NCI-H2227 (cell line): Measurements from ENCODE around the gene PNPLA1.

Source experiments
- DNase-seq: peaks from one replicate; lab custom pipeline; 2025; ENCODE audit not compliant: unreplicated experiment; lab: John Stamatoyannopoulos, UW

Gene PNPLA1, protein sequence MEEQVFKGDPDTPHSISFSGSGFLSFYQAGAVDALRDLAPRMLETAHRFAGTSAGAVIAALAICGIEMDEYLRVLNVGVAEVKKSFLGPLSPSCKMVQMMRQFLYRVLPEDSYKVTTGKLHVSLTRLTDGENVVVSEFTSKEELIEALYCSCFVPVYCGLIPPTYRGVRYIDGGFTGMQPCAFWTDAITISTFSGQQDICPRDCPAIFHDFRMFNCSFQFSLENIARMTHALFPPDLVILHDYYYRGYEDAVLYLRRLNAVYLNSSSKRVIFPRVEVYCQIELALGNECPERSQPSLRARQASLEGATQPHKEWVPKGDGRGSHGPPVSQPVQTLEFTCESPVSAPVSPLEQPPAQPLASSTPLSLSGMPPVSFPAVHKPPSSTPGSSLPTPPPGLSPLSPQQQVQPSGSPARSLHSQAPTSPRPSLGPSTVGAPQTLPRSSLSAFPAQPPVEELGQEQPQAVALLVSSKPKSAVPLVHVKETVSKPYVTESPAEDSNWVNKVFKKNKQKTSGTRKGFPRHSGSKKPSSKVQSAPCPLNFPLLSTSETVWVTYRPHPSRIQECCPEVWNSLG

DNA sequence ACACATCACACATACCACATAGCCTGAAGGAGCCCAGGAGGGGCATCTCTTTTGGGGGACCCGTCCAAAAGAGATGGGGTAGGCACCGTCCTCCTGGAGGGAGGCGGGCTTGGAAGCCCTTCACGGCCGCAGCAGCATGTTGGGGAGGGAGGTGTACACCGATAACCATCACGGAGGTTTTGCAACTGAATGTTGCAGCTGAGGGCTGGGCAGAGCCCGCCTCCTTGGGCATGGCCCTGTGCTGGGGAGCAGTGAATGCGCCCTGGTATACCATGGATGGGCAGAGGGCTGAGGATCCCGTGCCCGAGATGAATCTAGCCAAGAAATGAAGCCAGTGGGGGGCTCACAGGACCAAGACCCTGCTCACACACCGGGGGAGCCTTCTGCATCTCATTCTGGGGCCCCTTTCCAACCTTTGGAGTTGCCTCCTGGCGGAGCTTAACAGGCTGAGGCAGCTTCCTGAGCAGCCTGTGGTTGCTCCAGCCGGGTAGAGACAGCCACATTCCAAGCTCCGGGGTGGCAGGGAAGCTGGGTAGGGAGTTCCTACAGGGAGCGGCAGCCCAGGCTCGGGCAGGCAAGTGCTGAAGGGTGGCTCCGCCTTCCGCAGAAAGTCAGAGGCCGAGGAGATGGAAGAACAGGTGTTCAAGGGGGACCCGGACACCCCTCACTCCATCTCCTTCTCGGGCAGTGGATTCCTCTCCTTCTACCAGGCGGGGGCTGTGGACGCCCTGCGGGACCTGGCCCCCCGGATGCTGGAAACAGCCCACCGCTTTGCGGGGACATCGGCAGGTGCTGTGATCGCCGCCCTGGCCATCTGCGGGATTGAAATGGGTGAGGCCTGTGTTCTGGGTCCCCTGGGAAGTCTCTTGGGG, at the start of gene PNPLA1:
PNPLA1 (plus strand) TSS at position 227 of the 872 bp plus-strand sequence; CDS start at position 627, 400 bp downstream.
- DNase-seq, result no peak

DNA sequence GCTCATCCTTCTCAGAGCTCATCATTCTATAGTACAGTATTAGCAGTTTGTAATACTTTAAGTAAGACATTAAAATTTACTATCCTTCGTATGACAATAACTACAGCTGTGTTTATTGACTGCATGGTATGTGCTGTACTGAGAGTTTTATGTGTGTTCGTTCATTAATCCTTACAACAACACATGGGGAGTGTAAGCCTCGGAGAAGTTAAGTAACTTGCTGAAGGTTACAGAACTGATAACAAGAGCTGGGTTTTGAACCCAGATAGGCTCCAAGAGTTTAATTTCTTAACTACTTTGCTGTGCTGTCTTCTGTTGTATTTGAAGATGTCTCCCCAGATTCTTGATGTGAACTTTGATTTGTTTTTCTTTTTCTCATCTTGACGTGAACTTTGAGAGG, 49.6 kb upstream of the PNPLA1 start:
- no peak for DNase-seq

DNA sequence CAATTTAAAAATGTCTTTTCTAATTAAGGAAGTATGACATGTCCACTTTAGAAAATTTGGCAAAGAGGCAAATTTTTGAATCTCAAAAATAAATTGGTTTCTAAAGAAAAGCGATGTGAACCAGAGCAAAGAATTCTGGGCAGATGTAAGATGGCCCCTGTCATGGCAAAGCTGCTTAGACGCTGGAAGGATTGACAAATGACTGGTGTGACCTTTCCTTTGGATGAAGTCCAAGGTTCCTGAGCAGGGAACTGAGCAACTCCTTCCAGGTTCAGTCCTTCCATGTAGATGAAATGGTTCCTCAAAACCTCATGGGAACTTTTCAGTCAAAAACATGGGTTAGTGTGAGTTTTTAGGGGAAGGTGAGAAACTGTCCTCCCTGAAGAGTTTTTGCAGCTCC, 48.2 kb upstream of the PNPLA1 start:
- no peak for DNase-seq

DNA sequence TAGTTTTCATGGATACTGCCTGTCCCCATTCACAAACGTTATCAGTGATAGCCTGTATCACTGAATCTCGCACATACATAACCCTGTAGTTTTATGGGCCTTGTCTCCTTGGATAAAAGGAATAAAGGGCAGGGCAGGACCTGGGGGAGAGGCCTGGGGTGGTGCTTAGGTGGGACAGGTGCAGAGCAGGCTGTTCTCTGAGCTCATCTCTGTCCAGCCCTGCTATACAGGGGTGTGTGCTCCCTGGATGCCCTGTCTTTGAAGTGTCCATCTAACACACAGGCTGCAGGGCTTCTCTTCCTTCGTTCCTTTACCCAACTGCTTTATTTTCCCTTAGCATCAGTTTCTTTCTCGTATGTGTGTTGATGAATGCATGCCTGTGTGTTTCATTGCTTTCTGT, 46.9 kb upstream of the PNPLA1 start:
- no peak for DNase-seq

DNA sequence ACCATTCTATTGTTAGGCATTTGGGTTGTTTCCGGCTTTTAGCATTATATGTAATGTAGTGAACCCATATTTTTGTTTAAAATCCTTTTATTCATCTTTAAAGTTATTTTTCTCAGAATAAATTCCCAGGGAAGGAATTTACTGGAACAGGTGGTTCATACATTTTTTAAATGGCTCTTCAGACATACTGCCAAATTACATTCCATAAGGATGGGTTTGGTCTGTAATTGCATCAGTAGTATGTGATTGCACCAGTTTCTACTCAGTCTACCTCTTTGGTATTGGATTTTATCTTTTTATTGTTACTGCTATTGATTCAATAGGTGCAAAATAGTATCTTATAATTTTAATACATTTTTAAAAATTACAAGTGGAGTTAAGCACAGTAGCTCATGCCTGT, 46.2 kb upstream of the PNPLA1 start:
- no peak for DNase-seq

DNA sequence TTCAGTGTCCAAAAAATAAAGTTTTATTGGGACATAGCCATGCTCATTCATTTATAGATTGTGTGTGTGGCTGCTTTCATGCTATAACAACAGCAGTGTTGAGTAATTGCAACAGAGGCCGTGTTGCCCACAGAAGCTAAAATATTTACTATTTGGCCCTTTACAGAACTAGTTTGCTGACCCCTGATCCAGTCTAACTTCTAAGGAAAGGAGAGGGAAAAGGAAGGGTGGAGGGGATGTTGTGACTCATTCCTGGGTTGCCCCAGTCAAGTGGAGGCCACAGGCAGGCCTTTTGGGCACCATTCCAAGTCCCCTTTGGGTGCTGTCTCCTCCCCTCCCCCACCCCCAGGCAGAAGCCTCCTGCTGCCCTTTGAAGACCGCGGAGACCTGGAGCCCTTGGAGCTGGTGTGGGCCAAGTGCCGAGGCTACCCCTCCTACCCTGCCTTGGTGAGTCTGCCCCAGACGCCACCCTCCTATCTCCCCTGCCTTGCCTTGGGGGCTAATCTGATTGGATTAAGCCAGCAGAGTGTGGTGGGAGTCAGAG, 44.9 kb upstream of the PNPLA1 start:
- no peak for DNase-seq

DNA sequence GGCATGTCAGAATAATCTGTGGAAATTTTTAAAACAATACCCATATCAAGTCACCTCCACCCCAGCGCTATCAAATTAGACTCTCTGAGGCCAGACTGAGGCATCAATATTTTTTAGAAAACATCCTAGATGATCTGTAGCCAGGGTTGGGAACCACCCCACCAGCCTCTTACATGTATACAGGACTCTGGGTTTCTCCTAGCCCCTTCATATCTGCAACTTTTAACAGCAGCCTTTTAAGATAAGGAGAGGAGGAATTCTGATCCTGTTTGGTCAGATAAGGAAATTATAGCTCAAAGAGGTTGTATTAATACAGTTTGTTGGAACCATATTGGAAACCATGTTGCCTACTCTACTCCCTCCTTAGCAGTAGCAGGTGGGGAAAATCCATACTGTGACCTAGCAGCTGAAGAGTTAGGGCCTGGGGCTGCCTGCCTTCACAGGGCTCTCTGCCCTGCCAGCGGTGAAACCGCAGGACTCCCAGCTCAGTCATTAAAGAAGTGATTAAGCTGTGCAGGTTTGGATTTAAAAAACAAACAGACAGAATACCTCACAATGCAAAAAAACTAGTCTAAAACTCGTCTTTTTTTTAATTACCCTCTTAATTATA, 43.3 kb upstream of the PNPLA1 start:
- DNase-seq, result no peak

DNA sequence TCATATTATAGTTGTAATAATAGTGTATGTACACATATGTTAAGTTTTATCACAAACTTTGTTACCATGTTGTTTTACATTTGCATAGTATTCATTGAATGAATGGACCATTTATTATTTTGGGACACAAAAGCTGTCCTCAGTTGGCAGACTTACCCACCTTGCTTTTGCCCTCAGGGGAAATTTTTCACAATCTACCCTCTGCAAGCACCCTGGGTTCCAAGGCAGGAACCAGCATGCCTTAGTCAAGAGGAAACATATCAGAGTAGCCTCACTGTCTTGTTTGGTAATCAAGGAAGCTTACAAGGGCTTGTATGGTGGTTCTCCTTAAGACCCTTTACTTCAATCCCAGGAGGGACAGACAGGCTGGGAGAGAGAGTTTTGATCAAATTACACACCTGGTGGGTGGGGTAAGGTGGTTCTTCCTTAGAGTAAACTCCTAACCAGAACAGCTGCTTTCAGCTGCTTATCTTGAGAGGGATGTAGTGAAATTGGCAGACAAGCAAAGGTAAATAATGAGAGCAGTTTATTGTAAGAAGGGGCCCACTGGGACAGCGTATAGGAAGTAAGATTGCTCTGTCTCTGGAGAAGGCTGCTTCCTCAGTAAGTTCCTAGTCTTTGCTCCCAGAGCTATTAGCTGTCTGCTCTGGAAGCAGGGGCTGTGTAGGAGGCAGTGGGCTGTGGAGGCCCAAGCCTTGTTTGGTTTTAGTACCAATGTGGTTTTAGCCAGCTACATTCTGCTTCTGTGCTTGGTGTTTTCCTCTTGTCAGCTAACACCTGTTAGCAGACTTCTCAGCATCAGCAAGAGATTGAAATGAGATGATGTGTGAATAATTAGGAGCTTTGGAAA, 42.3 kb upstream of the PNPLA1 start:
- no peak for DNase-seq

DNA sequence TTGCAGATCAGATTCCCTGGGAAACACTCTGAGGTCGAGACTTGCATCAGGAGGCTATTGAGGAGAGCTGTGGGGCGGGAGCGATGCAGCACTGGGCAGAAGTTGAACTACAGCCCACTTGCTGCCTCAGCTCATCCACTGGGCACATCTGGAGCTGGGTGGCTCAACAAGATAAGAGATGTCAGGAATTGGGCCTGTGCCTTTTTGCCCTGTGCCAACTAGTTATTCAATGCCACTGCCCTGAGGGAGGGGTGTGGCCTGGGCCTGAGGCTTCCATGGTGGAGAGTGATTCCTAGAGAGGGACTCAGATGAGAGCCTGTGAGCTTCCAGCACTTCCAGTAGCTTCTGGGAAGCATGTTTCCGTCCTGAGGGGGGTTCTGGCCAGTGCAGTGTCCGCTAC, 40.6 kb upstream of the PNPLA1 start:
- no peak for DNase-seq

DNA sequence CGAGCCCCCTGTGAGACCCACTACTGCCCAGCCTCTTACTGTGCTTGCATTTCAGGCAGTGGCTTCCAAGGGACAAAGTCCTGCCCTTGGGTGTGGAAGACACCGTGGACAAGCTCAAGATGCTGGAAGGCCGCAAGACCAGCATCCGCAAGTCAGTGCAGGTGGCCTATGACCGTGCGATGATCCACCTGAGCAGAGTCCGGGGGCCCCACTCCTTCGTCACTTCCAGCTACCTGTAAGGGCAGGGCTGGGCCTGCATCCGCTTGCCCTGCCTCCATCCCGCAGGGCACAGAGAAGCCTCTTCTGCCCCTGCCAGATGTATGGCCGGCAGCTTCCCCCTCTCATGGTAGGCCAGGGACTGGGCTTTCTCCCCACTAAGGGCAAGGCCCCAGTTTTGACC, 39.5 kb upstream of the PNPLA1 start:
- no peak for DNase-seq

DNA sequence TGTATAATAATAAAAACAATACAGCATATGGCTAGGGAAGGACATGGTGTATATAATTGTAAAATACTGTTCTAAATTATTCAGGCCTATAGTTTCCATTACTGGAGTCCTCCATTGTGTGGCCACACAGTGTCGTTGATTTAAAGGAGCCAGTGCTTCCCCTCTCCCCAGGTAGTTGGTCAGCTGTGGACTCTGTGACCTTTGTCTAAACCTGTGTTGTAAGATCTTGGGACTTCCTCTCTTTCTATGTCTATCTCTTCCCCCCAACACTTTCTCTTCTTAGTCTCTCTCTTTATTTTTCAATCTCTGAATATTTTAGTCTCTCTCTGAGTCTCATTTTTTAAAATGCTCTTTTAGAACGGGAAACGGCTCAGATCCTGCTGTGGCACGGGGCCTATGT, 37.7 kb upstream of the PNPLA1 start:
- no peak for DNase-seq

DNA sequence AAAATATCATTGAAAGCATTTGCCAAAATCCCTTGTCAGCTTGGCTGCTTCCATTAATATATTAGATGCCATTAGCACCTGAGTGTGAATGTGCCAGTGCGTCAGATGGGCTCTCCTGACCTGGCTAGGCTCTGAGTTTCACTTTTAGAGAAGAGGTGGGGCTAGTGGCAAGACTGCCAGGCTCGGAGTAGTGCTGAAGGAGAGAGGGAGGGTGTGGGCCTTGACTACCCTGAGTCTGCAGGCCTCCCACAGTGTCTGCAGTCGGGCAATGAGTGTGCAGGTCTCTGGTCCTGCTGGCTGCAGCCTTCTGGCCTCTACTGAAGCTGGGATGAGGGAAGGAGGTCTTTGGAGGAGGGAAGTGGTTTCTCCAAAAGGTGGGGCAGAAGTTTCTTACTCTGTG, 34.6 kb upstream of the PNPLA1 start:
- no peak for DNase-seq

DNA sequence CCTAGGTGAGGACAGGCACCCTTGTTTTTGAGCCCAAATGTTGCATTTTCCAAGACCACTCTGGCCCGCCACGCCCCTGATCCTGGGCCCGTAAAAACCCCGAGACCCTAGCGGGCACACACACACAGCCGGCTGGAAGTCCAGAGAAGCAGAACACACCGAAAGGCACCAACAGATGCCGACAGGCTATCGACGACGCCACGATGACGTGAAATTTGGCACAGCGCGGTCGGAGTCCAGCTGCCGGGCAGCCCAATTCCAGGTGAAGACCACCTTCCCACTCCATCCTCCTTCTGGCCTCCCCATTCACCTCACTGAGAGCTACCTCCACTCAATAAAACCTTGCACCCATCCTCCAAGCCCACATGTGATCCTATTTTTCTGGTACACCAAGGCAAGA, 34.0 kb upstream of the PNPLA1 start:
- DNase-seq, result no peak

DNA sequence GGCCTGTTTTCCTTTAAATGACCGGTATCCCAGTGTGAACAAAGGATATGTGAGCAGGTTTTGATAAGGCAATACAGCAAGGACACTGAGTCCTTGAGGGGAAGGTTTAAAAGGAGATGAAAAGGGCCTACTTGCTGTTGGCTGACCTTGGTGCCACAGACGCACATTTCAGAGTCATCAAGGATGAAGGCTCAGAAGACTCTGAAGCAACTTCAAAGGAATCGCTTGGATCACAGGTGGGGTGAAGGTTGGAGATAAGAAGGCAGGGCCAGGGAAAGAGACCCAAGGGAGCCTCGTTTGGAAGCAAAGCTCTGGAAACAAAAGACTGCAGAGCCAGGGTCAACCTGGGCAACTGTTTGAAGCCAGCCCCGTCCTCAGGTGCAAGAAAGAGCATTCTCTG, 30.1 kb upstream of the PNPLA1 start:
- no peak for DNase-seq

DNA sequence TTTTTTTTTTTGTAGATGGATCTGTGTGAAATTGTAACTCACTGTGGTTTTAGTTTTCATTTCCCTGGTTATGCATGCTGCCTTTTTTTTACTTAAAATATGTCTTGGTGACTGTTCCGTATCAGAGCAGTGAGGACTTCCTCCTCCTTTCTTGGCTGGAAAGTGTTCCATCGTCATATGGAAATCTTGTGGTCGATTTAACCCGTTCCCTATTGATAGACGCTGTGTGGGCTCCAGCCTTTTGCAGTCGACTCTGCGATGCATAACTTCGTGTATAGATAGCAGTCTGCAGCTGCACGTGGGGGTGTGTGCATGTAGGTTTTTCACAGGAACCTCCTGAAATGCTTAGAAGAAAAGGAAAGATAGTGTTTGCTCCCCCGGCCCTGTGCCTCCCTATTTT, 28.1 kb upstream of the PNPLA1 start:
- no peak for DNase-seq

DNA sequence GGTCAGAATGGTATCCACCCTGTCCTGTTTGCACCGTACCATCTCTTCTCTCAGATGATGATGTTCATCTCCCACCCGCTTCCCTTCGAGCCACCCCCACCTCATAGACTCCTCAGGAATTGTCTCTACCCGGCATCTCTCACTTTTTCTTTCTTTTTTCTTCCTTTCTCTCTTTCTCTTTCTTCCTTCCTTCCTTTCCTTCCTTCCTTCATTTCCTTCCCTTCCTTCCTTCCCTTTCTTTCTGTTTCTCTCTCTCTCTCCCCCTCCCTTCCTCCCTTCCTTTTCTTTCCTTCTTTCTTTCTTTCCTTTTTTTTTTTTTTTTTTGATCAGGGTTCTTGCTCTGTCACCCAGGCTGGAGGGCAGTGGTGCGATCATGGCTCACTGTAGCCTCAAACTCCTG, 27.7 kb upstream of the PNPLA1 start:
- DNase-seq, result no peak

DNA sequence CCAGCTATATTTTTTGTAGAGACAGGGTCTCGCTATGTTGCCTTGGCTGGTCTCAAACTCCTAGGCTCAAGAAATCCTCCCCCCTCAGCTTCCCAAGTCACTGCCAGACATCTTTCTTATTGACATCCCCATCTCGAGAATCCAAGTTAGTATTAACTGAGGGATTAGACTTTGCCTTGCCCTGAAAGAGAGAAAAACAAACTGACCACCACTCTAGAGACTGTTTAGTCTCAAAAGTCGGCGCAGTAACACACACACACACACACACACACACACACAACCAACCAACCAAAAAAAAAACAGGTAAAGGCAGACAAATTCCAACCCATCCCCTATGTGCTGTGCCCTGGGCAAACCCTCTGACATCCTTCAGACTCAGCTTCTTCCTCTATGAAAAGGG, 27.2 kb upstream of the PNPLA1 start:
- no peak for DNase-seq

DNA sequence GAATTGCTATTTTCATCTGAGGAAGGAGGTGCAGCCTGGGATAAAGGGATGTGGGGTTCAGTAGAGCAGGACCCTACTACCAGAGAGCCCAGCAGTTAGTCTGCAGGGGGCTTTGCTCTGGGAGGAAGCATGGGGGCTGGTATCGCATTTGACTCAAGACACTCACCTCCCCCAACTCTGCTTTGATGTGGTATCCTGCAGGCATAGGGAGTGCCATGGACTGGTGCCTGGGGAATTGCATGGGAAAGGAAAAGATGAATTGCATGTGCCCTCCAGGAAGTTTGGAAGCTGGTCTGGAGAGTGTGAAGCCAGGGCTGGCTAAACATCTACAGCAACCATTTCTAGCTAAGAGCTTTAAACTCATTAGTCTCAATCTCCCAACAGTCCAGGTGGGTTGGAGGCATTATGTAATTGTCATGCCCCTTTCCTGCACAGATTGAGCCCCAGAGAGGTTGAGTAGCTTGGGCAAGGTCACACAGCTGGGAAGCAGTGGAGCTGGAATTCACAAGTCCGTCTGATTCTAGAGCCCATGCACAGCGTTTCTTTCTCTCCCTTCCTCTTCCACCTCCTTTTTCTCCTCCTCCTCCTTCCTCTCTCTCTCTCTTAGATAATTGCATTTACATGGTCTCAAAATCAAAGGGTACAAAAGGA, 26.2 kb upstream of the PNPLA1 start:
- no peak for DNase-seq

DNA sequence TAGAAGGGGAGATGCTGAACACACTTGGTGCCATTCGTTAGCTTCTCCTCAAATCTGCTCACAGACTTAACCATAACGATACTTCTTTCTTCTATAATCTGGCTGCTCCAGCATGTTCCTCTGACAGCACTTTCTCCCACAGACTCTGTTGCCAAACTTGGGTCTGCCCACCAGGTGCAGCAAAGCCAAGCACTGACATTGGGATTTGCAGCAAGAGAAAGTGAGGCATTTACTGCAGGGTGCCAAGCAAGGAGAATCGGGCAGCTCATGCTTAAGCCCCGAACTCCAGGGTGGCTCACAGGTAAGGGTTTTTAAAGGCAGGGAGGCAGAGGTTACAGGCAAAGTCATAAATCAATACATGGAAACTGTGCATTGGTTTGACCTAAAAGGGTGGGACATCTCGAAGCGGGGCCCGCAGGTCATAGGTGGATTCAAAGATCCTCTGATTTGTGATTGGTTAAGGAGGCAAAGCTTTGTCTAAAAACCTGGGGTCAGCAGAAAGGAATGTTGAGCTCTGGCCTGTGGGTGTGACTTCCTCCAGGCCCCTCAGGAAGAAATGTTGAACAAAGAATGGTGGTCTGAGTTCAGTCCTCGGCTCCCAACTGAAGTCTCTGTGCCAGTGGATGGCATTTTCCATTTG, 25.1 kb upstream of the PNPLA1 start:
- no peak for DNase-seq
